ENCODE measurements around the gene CDC5L.

DNA sequence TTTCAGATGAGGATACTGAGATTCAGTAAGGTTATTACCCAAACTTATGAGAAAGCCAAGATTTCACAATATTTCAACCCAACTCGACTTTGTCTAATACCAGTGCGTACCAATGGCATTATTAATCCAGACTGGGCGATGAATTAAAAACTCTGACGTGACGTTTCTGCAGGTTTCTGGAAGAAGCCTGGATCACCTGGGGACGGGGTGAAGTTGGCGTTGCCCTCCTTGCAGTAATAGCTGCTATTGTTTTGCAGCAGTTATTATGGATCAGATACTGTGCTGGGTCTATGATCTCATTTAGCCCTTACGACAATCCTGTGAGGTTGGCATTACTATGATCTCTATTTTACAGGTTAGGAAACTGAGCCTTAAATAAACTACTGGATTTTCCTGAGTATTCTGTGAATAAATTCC, 569 bp upstream of the CDC5L start:
- TF ChIP-seq, protein P1, sequence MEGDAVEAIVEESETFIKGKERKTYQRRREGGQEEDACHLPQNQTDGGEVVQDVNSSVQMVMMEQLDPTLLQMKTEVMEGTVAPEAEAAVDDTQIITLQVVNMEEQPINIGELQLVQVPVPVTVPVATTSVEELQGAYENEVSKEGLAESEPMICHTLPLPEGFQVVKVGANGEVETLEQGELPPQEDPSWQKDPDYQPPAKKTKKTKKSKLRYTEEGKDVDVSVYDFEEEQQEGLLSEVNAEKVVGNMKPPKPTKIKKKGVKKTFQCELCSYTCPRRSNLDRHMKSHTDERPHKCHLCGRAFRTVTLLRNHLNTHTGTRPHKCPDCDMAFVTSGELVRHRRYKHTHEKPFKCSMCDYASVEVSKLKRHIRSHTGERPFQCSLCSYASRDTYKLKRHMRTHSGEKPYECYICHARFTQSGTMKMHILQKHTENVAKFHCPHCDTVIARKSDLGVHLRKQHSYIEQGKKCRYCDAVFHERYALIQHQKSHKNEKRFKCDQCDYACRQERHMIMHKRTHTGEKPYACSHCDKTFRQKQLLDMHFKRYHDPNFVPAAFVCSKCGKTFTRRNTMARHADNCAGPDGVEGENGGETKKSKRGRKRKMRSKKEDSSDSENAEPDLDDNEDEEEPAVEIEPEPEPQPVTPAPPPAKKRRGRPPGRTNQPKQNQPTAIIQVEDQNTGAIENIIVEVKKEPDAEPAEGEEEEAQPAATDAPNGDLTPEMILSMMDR (IDR thresholded peaks at IDR 0.05): no peak
- TF ChIP-seq POLR2AphosphoS5 (IDR thresholded peaks at IDR 0.05; ENCODE audit: low read depth, low read length): no peak

Measured in SK-N-SH (cell line).